Gastrocnemius medialis (tissue), 4 donors: ENCODE measurements around the gene JAKMIP1. TPM values are rescaled to one million over a fixed set of nuclear protein-coding genes. Genes with fewer than 3 reads are reported as not detected.

Source experiments
- ATAC-seq, 2 donors: fragments of 150-250 bp; one replicate each; pipeline ENCODE4 v1.9.1; 2016
- DNase-seq, 2 donors: peaks; one replicate each; pipeline ENCODE4 v3.0.0-alpha.2; 2019
- H3K27ac ChIP-seq, 4 donors: fragments of 200-600 bp; sonication (generic); 1 replicate in 1 of 4; 2 replicates in 3 of 4; pipeline ENCODE4 v1.5.1; 2016 to 2018; ENCODE audit warnings: mild to moderate bottlenecking in 2 of 4, moderate library complexity in 1 of 4
- H3K27me3 ChIP-seq, 3 donors: fragments of 200-600 bp; sonication (generic) in 2 of 3; 1 replicate in 1 of 3; 2 replicates in 2 of 3; pipeline versions ENCODE4 v1.5.1 to v1.6.0; 2016 to 2019; ENCODE audit warnings: mild to moderate bottlenecking in 1 of 3, moderate library complexity in 1 of 3
- H3K36me3 ChIP-seq, 2 donors: fragments of 200-600 bp; sonication (generic) in 1 of 2; one replicate each; pipeline ENCODE4 v1.5.1; 2017 to 2018
- H3K4me1 ChIP-seq, 2 donors: fragments of 200-600 bp; sonication (generic) in 1 of 2; one replicate each; pipeline ENCODE4 v1.5.1; 2016 to 2017; ENCODE audit warnings: mild to moderate bottlenecking in 2 of 2
- H3K4me3 ChIP-seq, 4 donors: fragments of 200-600 bp; sonication (generic) in 3 of 4; 1 replicate in 1 of 4; 2 replicates in 3 of 4; pipeline ENCODE4 v1.5.1; 2016 to 2019; ENCODE audit warnings: mild to moderate bottlenecking in 2 of 4
- H3K9me3 ChIP-seq, 3 donors: fragments of 200-600 bp; sonication (generic) in 2 of 3; 1 replicate in 1 of 3; 2 replicates in 2 of 3; pipeline ENCODE4 v1.5.1; 2016 to 2019
- POLR2A ChIP-seq, 2 donors: fragments of 450-650 bp; IDR thresholded peaks; one replicate each; pipeline ENCODE4 v1.6.1; 2017; ENCODE audit warnings: antibody characterized with exemption in 2 of 2, mild to moderate bottlenecking in 2 of 2, moderate library complexity in 2 of 2
- in situ Hi-C, 4 donors: fragments of 200-750 bp; cut with MboI; loops; one replicate each; pipeline versions ENCODE4 v1.15.0 to v1.8.0; 2017; ENCODE audit warnings: low sequenced_read_pairs in 4 of 4
- intact Hi-C: fragments of 100-400 bp; cut with DNase I; formaldehyde crosslinking; loops from one replicate; pipeline ENCODE4 v1.15.1; 2023; ENCODE audit warnings: low total_unique reads
- total RNA-seq, 4 donors: library from RNA; depleted of rRNA; stranded (reverse); fragments of >200 nt; gene quantifications; one replicate each; pipeline versions ENCODE4 v1.1.0 to v1.2.3, GENCODE V29; 2016
- TF ChIP-seq, protein P1 (sequence below), 5 experiments: fragments of 450-650 bp in 3 of 5; fragments of 200-600 bp in 2 of 5; sonication (generic) in 2 of 5; IDR thresholded peaks in 4 of 5; conservative IDR thresholded peaks in 1 of 5; 1 replicate in 4 of 5; 2 replicates in 1 of 5; pipeline ENCODE4 v1.5.1; 2016 to 2019; ENCODE audit warnings: antibody characterized with exemption in 5 of 5, mild to moderate bottlenecking in 3 of 5, moderate library complexity in 3 of 5

The JAKMIP1 gene
- total RNA-seq, 4 donors from 2014 or later: 0.62 TPM; not detected in 3

DNA sequence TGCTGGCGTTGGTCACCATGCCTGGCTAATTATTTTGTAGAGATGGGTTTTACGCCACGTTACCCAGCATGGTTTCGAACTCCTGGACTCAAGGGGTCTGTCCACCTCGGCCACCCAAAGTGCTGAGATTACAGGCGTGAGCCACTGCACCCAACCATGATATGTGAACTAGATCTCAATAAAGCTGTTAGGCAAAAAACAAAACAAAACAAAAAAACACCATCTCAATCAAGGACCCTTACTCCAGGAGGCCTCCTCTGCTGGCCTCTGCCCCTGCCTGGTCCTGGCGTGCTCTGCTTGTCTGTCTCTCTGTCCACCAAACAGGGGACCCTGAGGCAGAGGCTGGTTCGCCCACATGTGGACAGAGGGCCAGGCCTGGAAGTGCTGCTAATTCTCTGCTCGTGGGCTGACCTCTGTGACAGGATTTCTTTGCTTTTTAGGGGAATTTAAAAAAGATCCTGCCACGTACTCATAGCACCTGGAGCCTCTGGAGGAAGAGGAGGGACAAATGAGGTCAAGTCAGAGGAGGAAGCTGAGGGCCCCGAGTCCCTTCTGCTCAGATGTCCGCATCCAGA, 36.6 kb upstream of the JAKMIP1 start:
- ATAC-seq (no peak), DNase-seq (no peak)
- in situ Hi-C loops: no loop called here
- TF ChIP-seq POLR2A (IDR thresholded peaks at IDR 0.05): no peak
- TF ChIP-seq, protein P1, sequence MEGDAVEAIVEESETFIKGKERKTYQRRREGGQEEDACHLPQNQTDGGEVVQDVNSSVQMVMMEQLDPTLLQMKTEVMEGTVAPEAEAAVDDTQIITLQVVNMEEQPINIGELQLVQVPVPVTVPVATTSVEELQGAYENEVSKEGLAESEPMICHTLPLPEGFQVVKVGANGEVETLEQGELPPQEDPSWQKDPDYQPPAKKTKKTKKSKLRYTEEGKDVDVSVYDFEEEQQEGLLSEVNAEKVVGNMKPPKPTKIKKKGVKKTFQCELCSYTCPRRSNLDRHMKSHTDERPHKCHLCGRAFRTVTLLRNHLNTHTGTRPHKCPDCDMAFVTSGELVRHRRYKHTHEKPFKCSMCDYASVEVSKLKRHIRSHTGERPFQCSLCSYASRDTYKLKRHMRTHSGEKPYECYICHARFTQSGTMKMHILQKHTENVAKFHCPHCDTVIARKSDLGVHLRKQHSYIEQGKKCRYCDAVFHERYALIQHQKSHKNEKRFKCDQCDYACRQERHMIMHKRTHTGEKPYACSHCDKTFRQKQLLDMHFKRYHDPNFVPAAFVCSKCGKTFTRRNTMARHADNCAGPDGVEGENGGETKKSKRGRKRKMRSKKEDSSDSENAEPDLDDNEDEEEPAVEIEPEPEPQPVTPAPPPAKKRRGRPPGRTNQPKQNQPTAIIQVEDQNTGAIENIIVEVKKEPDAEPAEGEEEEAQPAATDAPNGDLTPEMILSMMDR (IDR thresholded peaks at IDR 0.05 in 4 of 5, conservative IDR thresholded peaks at IDR 0.05 in 1 of 5): no peak
- H3K4me3 ChIP-seq: no peak overlapping the region
- H3K27ac ChIP-seq: no peak overlapping the region
- H3K36me3 ChIP-seq: no peaks in the 10 kb centered on the region
- no peaks in the 10 kb centered on the region for H3K9me3 ChIP-seq
- no peaks in the 10 kb centered on the region for H3K27me3 ChIP-seq
- H3K4me1 ChIP-seq: no peaks in the 10 kb centered on the region
- intact Hi-C loops: no loop called here

DNA sequence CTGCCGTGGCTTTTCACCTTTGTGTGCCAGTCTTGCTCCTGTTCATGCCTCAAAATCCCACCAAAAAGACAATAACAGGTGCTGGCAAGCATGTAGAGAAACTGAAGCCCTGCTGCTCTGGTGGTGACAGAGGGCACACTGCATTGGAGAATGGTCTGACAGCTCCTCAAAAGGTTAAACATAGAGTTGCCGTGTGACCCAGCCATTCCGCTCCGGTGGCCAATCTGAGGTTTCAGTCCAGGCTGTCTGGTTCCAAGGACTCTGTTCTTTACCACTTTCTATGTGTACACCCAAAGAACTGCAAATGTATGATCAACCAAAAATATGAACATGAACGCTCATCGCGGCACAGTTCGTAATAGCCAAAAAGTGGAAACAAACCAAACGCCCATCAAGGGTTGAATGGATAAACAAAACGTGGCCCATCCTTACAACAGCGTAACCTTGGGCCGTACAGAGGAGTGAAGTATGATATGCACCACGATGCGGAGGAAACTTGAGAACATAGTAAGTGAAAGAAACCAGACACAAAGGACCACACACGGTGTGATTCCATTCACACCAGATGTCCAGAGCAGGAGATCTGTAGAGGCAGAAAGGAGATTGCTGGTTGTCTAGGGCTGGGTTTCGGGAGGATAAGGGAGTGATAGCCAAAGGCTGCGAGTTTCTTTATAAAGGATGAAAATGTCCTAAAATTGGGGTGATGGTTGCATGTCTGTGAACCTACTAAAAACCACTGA, 35.7 kb upstream of the JAKMIP1 start:
- no peak for DNase-seq
- Histone ChIP-seq H3K27ac (no peak overlapping the region), H3K27me3 (no peaks in the 10 kb centered on the region), H3K9me3 (no peaks in the 10 kb centered on the region), H3K4me3 (no peak overlapping the region), H3K4me1 (no peaks in the 10 kb centered on the region), H3K36me3 (no peaks in the 10 kb centered on the region)
- ATAC-seq: no peak
- TF ChIP-seq, protein P1 (IDR thresholded peaks at IDR 0.05 in 4 of 5, conservative IDR thresholded peaks at IDR 0.05 in 1 of 5): no peak
- TF ChIP-seq POLR2A (IDR thresholded peaks at IDR 0.05): no peak
- intact Hi-C loops: no loop called here
- in situ Hi-C loops: no loop called here

DNA sequence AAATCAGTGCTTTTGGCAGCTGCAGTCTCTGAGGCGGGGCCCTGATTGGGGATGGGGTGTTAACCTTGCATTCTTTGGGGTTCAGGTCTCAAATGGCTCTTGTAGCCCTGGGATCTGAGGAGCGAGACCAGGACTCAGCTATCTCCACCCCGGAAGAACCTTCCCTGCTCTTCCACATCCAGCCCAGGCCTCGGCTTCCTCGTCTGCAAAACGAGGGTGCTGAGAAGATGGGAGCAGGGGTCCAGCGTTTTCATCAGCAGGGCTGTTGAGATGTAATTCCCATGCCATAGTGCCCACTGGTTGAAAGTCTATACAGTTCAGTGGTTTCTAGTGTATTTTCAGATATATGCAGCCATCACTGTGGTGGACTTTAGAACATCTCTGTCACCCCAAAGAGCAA, 34.7 kb upstream of the JAKMIP1 start:
- no peaks in the 10 kb centered on the region for H3K27me3 ChIP-seq
- intact Hi-C loops: no loop called here
- H3K9me3 ChIP-seq: no peaks in the 10 kb centered on the region
- H3K27ac ChIP-seq: no peak overlapping the region
- no peaks in the 10 kb centered on the region for H3K36me3 ChIP-seq
- no peak for ATAC-seq
- DNase-seq: no peak
- no peak for TF ChIP-seq POLR2A (IDR thresholded peaks at IDR 0.05)
- TF ChIP-seq, protein P1 (IDR thresholded peaks at IDR 0.05 in 4 of 5, conservative IDR thresholded peaks at IDR 0.05 in 1 of 5): no peak
- in situ Hi-C loops: no loop called here
- no peak overlapping the region for H3K4me3 ChIP-seq
- H3K4me1 ChIP-seq: no peaks in the 10 kb centered on the region

DNA sequence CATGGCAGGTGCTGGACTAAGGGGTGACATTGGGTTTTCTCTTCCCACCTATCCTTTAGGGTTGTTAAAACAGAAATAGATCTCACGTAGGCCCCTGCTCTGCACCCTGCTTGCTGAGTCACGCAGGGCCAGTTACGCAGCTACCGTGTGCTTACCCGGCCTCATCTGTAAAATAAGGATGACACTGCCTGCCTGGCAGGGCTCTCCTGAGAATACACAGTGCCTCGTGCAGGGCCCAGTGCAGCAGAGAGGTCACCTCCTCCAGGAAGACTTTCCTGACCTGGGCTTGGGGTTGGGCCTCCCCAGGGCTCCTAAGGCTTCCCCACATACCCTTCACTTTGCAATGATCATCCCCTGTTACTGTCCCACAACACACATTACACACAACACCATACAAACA, 33.6 kb upstream of the JAKMIP1 start:
- no peaks in the 10 kb centered on the region for H3K4me1 ChIP-seq
- no peaks in the 10 kb centered on the region for H3K36me3 ChIP-seq
- no peak overlapping the region for H3K27ac ChIP-seq
- H3K9me3 ChIP-seq: no peaks in the 10 kb centered on the region
- TF ChIP-seq, protein P1 (IDR thresholded peaks at IDR 0.05 in 4 of 5, conservative IDR thresholded peaks at IDR 0.05 in 1 of 5): no peak
- TF ChIP-seq POLR2A (IDR thresholded peaks at IDR 0.05): no peak
- in situ Hi-C loops (no loop called here), intact Hi-C loops (no loop called here)
- no peak for DNase-seq
- no peaks in the 10 kb centered on the region for H3K27me3 ChIP-seq
- ATAC-seq: no peak
- H3K4me3 ChIP-seq: no peak overlapping the region
